DMS79 treated with DMSO at 0.1 percent for 48 hours (cell line): ENCODE results near the gene EPHX1.

ENCODE experiments used
- DNase-seq: peaks from one replicate; lab custom pipeline; 2025; lab: John Stamatoyannopoulos, UW

Gene EPHX1

GRCh38 chr1:225861834-225862580, 52.1 kb downstream of the EPHX1 start:
- DNase-seq = no peak

- no peak for DNase-seq
Measured at GRCh38 chr1:225862581-225862950, 52.6 kb downstream of the EPHX1 start.

- DNase-seq = no peak
Measured at GRCh38 chr1:225863167-225863566, 53.2 kb downstream of the EPHX1 start.

- DNase-seq = no peak
Measured at GRCh38 chr1:225865514-225865913, 55.6 kb downstream of the EPHX1 start.

GRCh38 chr1:225866061-225866837, 56.3 kb downstream of the EPHX1 start:
- DNase-seq = no peak

GRCh38 chr1:225866981-225867380, 57.1 kb downstream of the EPHX1 start:
- DNase-seq = no peak

- no peak for DNase-seq
Measured at GRCh38 chr1:225868631-225869330, 58.9 kb downstream of the EPHX1 start.

- peak; percentile 70 for DNase-seq
Measured at GRCh38 chr1:225870911-225871310, 61.0 kb downstream of the EPHX1 start.

GRCh38 chr1:225871359-225872074, 61.6 kb downstream of the EPHX1 start:
- DNase-seq = peak; percentile 70

- DNase-seq = no peak
Measured at GRCh38 chr1:225872075-225872430, 62.1 kb downstream of the EPHX1 start.

- no peak for DNase-seq
Measured at GRCh38 chr1:225873281-225873850, 63.4 kb downstream of the EPHX1 start.

GRCh38 chr1:225874431-225874830, 64.5 kb downstream of the EPHX1 start:
- DNase-seq = no peak

GRCh38 chr1:225875044-225875815, 65.3 kb downstream of the EPHX1 start:
- DNase-seq = peak; percentile 54

GRCh38 chr1:225876900-225877510, 67.1 kb downstream of the EPHX1 start:
- no peak for DNase-seq

GRCh38 chr1:225877580-225877979, 67.7 kb downstream of the EPHX1 start:
- DNase-seq = peak; percentile 21

- DNase-seq = no peak
Measured at GRCh38 chr1:225878282-225878681, 68.4 kb downstream of the EPHX1 start.

- no peak for DNase-seq
Measured at GRCh38 chr1:225879521-225880221, 69.7 kb downstream of the EPHX1 start.

- no peak for DNase-seq
Measured at GRCh38 chr1:225880222-225880588, 70.3 kb downstream of the EPHX1 start.

GRCh38 chr1:225880636-225881035, 70.7 kb downstream of the EPHX1 start:
- no peak for DNase-seq
